Loucy (cell line): ENCODE results near the gene TMEM59.

Experiments used
- H2AFZ ChIP-seq: fragments of 200-600 bp; sonication (generic); 2 replicates; pipeline ENCODE4 v1.6.0; 2016; ENCODE audit warnings: antibody characterized with exemption, mild to moderate bottlenecking, low read length, moderate library complexity
- H3F3A ChIP-seq: fragments of 200-600 bp; 2 replicates; pipeline ENCODE4 v1.6.0; 2016; ENCODE audit warnings: antibody characterized with exemption, low read depth, mild to moderate bottlenecking
- H3K27me3 ChIP-seq: fragments of 200-600 bp; sonication (generic); 2 replicates; pipeline ENCODE4 v1.6.1; 2014; ENCODE audit warnings: low read length, mild to moderate bottlenecking; ENCODE audit not compliant: insufficient read depth, poor library complexity, severe bottlenecking
- H3K36me3 ChIP-seq: fragments of 200-600 bp; sonication (generic); 2 replicates; pipeline ENCODE4 v1.6.1; 2016; ENCODE audit warnings: low read length; ENCODE audit not compliant: insufficient read depth
- H3K4me1 ChIP-seq: fragments of 200-600 bp; sonication (generic); 2 replicates; pipeline ENCODE4 v1.5.1; 2014; ENCODE audit warnings: low read length, mild to moderate bottlenecking; ENCODE audit not compliant: insufficient read depth, poor library complexity, severe bottlenecking
- H3K4me2 ChIP-seq: fragments of 200-600 bp; sonication (generic); 2 replicates; pipeline ENCODE4 v1.6.0; 2014; ENCODE audit warnings: antibody characterized with exemption, low read length, low read depth, mild to moderate bottlenecking; ENCODE audit not compliant: poor library complexity, severe bottlenecking
- H3K4me3 ChIP-seq: fragments of 200-600 bp; sonication (generic); 2 replicates; pipeline ENCODE4 v1.5.1; 2014; ENCODE audit warnings: low read length, mild to moderate bottlenecking, mixed read lengths; ENCODE audit not compliant: poor library complexity, severe bottlenecking
- H3K79me2 ChIP-seq: fragments of 200-600 bp; sonication (generic); 2 replicates; pipeline ENCODE4 v1.6.1; 2014; ENCODE audit warnings: low read length; ENCODE audit not compliant: insufficient read depth
- H3K9ac ChIP-seq: fragments of 200-600 bp; sonication (generic); 2 replicates; pipeline ENCODE4 v1.6.0; 2014; ENCODE audit warnings: mild to moderate bottlenecking, low read depth, low read length, moderate library complexity; ENCODE audit not compliant: poor library complexity, severe bottlenecking
- H3K9me2 ChIP-seq: fragments of 200-600 bp; sonication (generic); replicated peaks from 2 replicates; pipeline ENCODE4 v1.6.1; 2016; ENCODE audit warnings: low read depth, low read length, mixed read lengths
- H3K9me3 ChIP-seq: fragments of 200-600 bp; sonication (generic); 2 replicates; pipeline ENCODE4 v1.6.1; 2014; ENCODE audit warnings: mild to moderate bottlenecking, antibody characterized with exemption, low read length, low read depth; ENCODE audit not compliant: insufficient read depth
- H4K20me1 ChIP-seq: fragments of 200-600 bp; sonication (generic); 2 replicates; pipeline ENCODE4 v1.6.0; 2014; ENCODE audit warnings: antibody characterized with exemption, low read length, mild to moderate bottlenecking; ENCODE audit not compliant: insufficient read depth, poor library complexity, severe bottlenecking
- CTCF ChIP-seq: fragments of 200-600 bp; sonication (generic); conservative IDR thresholded peaks from 2 replicates; pipeline ENCODE4 v1.5.1; 2014; ENCODE audit warnings: mild to moderate bottlenecking, antibody characterized with exemption, low read length
- EZH2phosphoT487 ChIP-seq: fragments of 200-600 bp; IDR thresholded peaks from 2 replicates; pipeline ENCODE4 v1.6.1; 2018; ENCODE audit warnings: antibody characterized with exemption, mild to moderate bottlenecking, moderate library complexity, borderline replicate concordance

TMEM59 gene

GRCh38 chr1:53982034-53982762, 70.8 kb downstream of the TMEM59 start:
- no peaks in the 10 kb centered on the region for H4K20me1 ChIP-seq
- no peaks in the 10 kb centered on the region for H3K27me3 ChIP-seq
- no peaks in the 10 kb centered on the region for H3K36me3 ChIP-seq
- no peaks in the 10 kb centered on the region for H3K9me3 ChIP-seq
- no peaks in the 10 kb centered on the region for H3K4me1 ChIP-seq
- no peak overlapping the region for H3K4me3 ChIP-seq
- peak overlapping the region; percentile 36; the same call in 1 of the 2 replicates for H2AFZ ChIP-seq
- H3K9me2 ChIP-seq, result no peaks in the 10 kb centered on the region
- no peaks in the 10 kb centered on the region for H3F3A ChIP-seq
- H3K79me2 ChIP-seq, result no peaks in the 10 kb centered on the region
- no peak overlapping the region for H3K9ac ChIP-seq
- H3K4me2 ChIP-seq, result no peak overlapping the region
- TF ChIP-seq EZH2phosphoT487 (no peak), CTCF (no peak)

- no peak overlapping the region for H3K9ac ChIP-seq
- H3K9me3 ChIP-seq, result no peaks in the 10 kb centered on the region
- no peaks in the 10 kb centered on the region for H3K9me2 ChIP-seq
- no peaks in the 10 kb centered on the region for H3K27me3 ChIP-seq
- H4K20me1 ChIP-seq, result no peaks in the 10 kb centered on the region
- H3K79me2 ChIP-seq, result no peaks in the 10 kb centered on the region
- H2AFZ ChIP-seq, result no peak overlapping the region
- no peaks in the 10 kb centered on the region for H3F3A ChIP-seq
- TF ChIP-seq CTCF, result no peak
- TF ChIP-seq EZH2phosphoT487, result no peak
- no peaks in the 10 kb centered on the region for H3K36me3 ChIP-seq
- H3K4me3 ChIP-seq, result no peak overlapping the region
- no peak overlapping the region for H3K4me2 ChIP-seq
- H3K4me1 ChIP-seq, result peaks cover 5% of the 10 kb centered on the region
Measured at GRCh38 chr1:53981220-53981619, 71.8 kb downstream of the TMEM59 start.

- Histone ChIP-seq H3K9me3 (no peaks in the 10 kb centered on the region), H4K20me1 (no peaks in the 10 kb centered on the region), H3K4me3 (no peak overlapping the region), H3K79me2 (no peaks in the 10 kb centered on the region), H3K27me3 (no peaks in the 10 kb centered on the region), H3K4me1 (peaks cover 8% of the 10 kb centered on the region), H3K4me2 (no peak overlapping the region), H3K9ac (no peak overlapping the region), H2AFZ (no peak overlapping the region), H3K9me2 (no peaks in the 10 kb centered on the region), H3F3A (no peaks in the 10 kb centered on the region), H3K36me3 (no peaks in the 10 kb centered on the region)
- no peak for TF ChIP-seq EZH2phosphoT487
- TF ChIP-seq CTCF, result no peak
Measured at GRCh38 chr1:53979712-53980450, 73.1 kb downstream of the TMEM59 start.
